ENCODE measurements around the gene GDPGP1.
A peak's percentile ranks its signal among the peaks of the same experiment; 100 is the strongest.

The GDPGP1 gene

DNA sequence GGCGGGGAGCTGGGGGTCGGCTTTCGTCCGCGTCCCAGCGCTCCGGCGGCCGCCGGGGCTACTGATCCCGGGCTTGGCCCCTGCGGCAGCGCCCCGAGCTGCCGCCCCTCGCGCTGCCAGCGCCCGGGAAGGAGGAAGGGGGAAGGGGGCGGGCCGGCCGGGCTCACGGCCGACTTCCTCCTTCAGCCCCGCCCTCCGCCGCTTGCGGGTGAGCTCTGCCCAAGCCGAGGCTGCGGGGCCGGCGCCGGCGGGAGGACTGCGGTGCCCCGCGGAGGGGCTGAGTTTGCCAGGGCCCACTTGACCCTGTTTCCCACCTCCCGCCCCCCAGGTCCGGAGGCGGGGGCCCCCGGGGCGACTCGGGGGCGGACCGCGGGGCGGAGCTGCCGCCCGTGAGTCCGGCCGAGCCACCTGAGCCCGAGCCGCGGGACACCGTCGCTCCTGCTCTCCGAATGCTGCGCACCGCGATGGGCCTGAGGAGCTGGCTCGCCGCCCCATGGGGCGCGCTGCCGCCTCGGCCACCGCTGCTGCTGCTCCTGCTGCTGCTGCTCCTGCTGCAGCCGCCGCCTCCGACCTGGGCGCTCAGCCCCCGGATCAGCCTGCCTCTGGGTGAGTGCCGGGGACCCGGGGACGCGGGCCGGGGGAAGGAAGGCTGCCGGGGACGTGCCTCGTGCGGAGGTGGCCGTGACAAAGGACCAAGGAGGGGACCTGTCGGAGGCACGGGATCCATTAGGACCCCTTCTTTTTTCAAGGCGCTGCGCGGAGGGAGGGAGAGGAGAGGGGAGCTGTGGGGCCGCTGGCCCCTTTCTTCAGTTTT lies 32.7 kb upstream of the GDPGP1 start, which contains the start of gene SEMA4B:
SEMA4B (plus strand) TSS at position 201 of the 814 bp plus-strand sequence; CDS start at position 450, 249 bp downstream.
- peak within 1 kb of the TSS; percentile 91 for H3K27ac ChIP-seq
- no peak; the same call in 1 of the 2 replicates for TF ChIP-seq CTCF (conservative IDR thresholded peaks at IDR 0.05)

DNA sequence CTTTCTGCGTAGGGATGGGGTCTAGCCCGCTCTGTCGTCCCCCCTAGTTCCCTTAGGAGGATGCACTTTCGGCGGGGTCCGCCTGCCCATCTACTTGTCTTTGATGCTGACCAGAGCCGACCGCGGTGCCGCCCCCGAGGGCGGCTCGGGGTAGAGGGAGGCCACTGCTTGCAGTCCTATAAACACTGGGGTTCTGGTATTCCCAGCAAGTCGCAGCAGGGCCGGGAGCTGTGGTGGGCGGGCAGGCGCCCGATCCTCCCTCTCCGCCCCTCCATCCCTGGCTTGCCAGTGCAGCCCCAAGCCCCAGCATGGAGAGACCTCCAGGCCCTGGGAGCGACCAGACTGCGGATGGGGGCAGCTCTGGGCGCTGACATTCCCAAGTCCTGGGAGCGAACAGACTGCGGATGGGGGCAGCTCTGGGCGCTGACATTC lies 32.0 kb upstream of the GDPGP1 start:
- TF ChIP-seq CTCF (conservative IDR thresholded peaks at IDR 0.05) = no peak
- H3K27ac ChIP-seq = peak overlapping the region; percentile 91

DNA sequence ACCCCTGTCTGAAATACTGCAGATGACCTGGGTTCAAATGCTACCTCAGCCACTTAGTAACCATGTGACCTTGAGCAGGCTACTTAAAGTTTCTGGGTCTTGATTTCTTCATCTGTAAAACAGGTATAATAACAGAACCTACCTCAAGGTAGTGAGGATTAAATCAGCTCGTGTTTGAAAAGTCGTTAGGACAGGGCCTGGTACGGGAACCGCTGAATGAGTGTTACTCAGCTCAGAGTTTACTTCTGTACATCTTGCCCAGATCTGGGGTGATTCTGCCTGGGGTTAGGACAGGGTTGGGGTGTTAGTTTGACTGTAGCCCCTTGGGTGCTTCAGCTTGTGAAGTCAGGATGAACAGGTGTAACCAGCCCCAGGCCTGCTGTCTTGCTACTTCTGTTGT lies 31.1 kb upstream of the GDPGP1 start:
- no peak for TF ChIP-seq CTCF (conservative IDR thresholded peaks at IDR 0.05)
- no peak overlapping the region; the same call in 1 of the 2 replicates for H3K27ac ChIP-seq

DNA sequence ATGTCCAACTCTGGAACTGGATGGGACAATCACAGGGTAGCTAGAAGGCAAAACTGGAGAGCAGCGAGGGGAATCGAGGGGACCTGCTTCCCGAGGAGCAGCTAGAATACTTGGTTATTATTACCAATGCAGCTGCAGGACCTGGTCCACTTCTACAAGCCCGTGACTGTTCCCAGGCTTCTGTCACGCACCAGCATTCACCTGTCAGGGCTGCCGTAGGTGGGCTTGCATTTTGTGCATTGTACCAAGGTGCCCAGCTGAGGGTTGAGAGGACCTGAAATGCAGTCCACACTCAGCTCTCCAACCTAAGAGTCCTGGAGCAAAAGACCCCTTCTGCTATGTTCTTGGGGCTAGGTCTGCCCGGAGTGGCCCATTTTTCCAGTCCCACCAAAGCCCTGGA lies 30.5 kb upstream of the GDPGP1 start:
- no peak for TF ChIP-seq CTCF (conservative IDR thresholded peaks at IDR 0.05)

GRCh38 chr15:90203922-90204321 lies 30.1 kb upstream of the GDPGP1 start:
- TF ChIP-seq CTCF (conservative IDR thresholded peaks at IDR 0.05) = no peak
- no peak overlapping the region for H3K27ac ChIP-seq

More for the DNA sequence above, 30.5 kb upstream of the GDPGP1 start:
- no peak overlapping the region for H3K27ac ChIP-seq

GRCh38 chr15:90205050-90205848 lies 28.8 kb upstream of the GDPGP1 start:
- H3K27ac ChIP-seq = no peak overlapping the region
- TF ChIP-seq CTCF (conservative IDR thresholded peaks at IDR 0.05) = no peak

- TF ChIP-seq CTCF (conservative IDR thresholded peaks at IDR 0.05) = no peak
- H3K27ac ChIP-seq = no peak overlapping the region
These were observed 28.1 kb upstream of the GDPGP1 start for GRCh38 chr15:90205886-90206285.
